H1 (cell line): ENCODE measurements around the gene CCL3. TPM values are rescaled to one million over a fixed set of nuclear protein-coding genes. Genes with fewer than 3 reads are reported as not detected.

ENCODE experiments used
- BRCA1 ChIP-seq: IDR thresholded peaks from 2 replicates; pipeline ENCODE4 v1.6.1; 2012; ENCODE audit warnings: low read depth, low read length, improper control_type of control experiment
- CEBPB ChIP-seq: IDR thresholded peaks from 2 replicates; pipeline ENCODE4 v1.6.1; 2012; ENCODE audit warnings: low read depth, low read length
- CHD1 ChIP-seq: IDR thresholded peaks from 2 replicates; pipeline ENCODE4 v1.6.1; 2012; ENCODE audit warnings: low read depth, low read length, improper control_type of control experiment
- CHD7 ChIP-seq: fragments of 300-600 bp; sonication (generic); IDR thresholded peaks from 2 replicates; pipeline ENCODE4 v1.7.1; 2012; ENCODE audit warnings: low read length, moderate library complexity, mild to moderate bottlenecking, inconsistent platforms; ENCODE audit not compliant: insufficient replicate concordance
- CREB1 ChIP-seq: IDR thresholded peaks from 2 replicates; pipeline ENCODE4 v1.6.1; 2012; ENCODE audit warnings: inconsistent platforms
- EZH2 ChIP-seq: fragments of 200-600 bp; sonication (generic); IDR thresholded peaks from 2 replicates; pipeline ENCODE4 v1.7.1; 2012; ENCODE audit warnings: low read depth, mild to moderate bottlenecking, moderate library complexity, low read length, inconsistent platforms; ENCODE audit not compliant: severe bottlenecking
- KDM5A ChIP-seq: fragments of 200-600 bp; IDR thresholded peaks from 2 replicates; pipeline ENCODE4 v1.7.1; 2012; ENCODE audit warnings: mild to moderate bottlenecking, low read length, inconsistent platforms, mixed read lengths
- NRF1 ChIP-seq: IDR thresholded peaks from 2 replicates; pipeline ENCODE4 v1.6.1; 2011; ENCODE audit warnings: mild to moderate bottlenecking, low read depth, low read length, improper control_type of control experiment
- PHF8 ChIP-seq: fragments of 200-600 bp; sonication (generic); conservative IDR thresholded peaks from 2 replicates; pipeline ENCODE4 v1.7.1; 2012; ENCODE audit warnings: low read depth, mild to moderate bottlenecking, inconsistent platforms, low read length, moderate library complexity
- POLR2A ChIP-seq, 2 experiments: IDR thresholded peaks; 1 replicate in 1 of 2; 2 replicates in 1 of 2; pipeline ENCODE4 v1.6.1; 2011; ENCODE audit warnings: low read depth in 2 of 2, low read length in 2 of 2, mild to moderate bottlenecking in 2 of 2; ENCODE audit errors: control extremely low read depth in 1 of 2
- RNF2 ChIP-seq: fragments of 200-900, 300-1000 bp; sonication (generic); IDR thresholded peaks from 2 replicates; pipeline ENCODE4 v1.7.1; 2016; ENCODE audit warnings: borderline replicate concordance, low read depth, mild to moderate bottlenecking, antibody characterized with exemption, low read length; ENCODE audit not compliant: poor library complexity, severe bottlenecking; ENCODE audit errors: missing control alignments
- SIN3A ChIP-seq, 2 experiments: IDR thresholded peaks in 1 of 2; conservative IDR thresholded peaks in 1 of 2; 2 replicates each; pipeline ENCODE4 v1.6.1; 2011 to 2012; ENCODE audit warnings: low read length in 2 of 2, improper control_type of control experiment in 1 of 2, low read depth in 1 of 2, mild to moderate bottlenecking in 1 of 2
- TCF12 ChIP-seq: IDR thresholded peaks from 2 replicates; pipeline ENCODE4 v1.6.1; 2011; ENCODE audit warnings: low read depth, mild to moderate bottlenecking, low read length
- polyA plus RNA-seq, 7 experiments: library from polyadenylated mRNA; depleted of rRNA in 3 of 7; stranded (reverse) in 5 of 7; unstranded in 2 of 7; fragments of >200 nt in 5 of 7; fragments of 200-250 nt in 2 of 7; gene quantifications; 1 replicate in 5 of 7; 2 replicates in 1 of 7; 4 replicates in 1 of 7; pipeline versions ENCODE4 v1.2.1 to v1.2.3, GENCODE V29; 2011 to 2013; ENCODE audit warnings: missing spikeins in 2 of 7, mixed read lengths in 2 of 7
- total RNA-seq: library from RNA; stranded (reverse); fragmentation: NEBNext Ultra II Directional; extraction: Animal tissue kit (Norgen Biotek cat#: 25700); gene quantifications from 2 replicates; pipeline ENCODE4 v1.2.1, GENCODE V29; 2021

Gene CCL3
- total and polyA plus RNA-seq, 2 of the 8 experiments (the other 6 are each of a cell fraction or from before 2014, with no cell fraction given): not detected

GRCh38 chr17:36095992-36096391 is 6.0 kb upstream of the CCL3 start (continued):
- no peak for TF ChIP-seq CHD7
- no peak for TF ChIP-seq CREB1
- TF ChIP-seq CHD1: no peak
- TF ChIP-seq RNF2: no peak
- TF ChIP-seq EZH2: no peak
- TF ChIP-seq POLR2A (IDR thresholded peaks at IDR 0.05; ENCODE audit: control extremely low read depth in 1 of 2, low read depth in 2 of 2, low read length in 2 of 2): no peak
- TF ChIP-seq SIN3A (conservative IDR thresholded peaks at IDR 0.05 in 1 of 2, IDR thresholded peaks at IDR 0.05 in 1 of 2; ENCODE audit: low read depth in 1 of 2, low read length in 2 of 2): no peak
- no peak for TF ChIP-seq PHF8
- TF ChIP-seq NRF1: no peak
- no peak for TF ChIP-seq KDM5A
- no peak for TF ChIP-seq TCF12
- no peak for TF ChIP-seq CEBPB
- no peak for TF ChIP-seq BRCA1
